H1 (cell line): Measurements from ENCODE around the gene IL32. TPM values are rescaled to one million over a fixed set of nuclear protein-coding genes. Genes with fewer than 3 reads are reported as not detected.

Experiments
- CTCF ChIA-PET: fragments of 300-600 bp; sonication (Branson Sonifier 250); formaldehyde crosslinking; loops from one replicate; lab custom pipeline; 2021; ENCODE audit not compliant: partially characterized antibody; lab: Charles Lee
- POLR2A ChIA-PET: fragments of 300-600 bp; sonication (Branson Sonifier 250); formaldehyde crosslinking; loops from one replicate; lab custom pipeline; 2021; ENCODE audit warnings: inconsistent platforms; ENCODE audit not compliant: partially characterized antibody; lab: Charles Lee
- DNase-seq, 2 experiments: peaks; one replicate each; pipeline versions ENCODE4 v3.0.0 to v3.0.0-alpha.2; 2010 to 2022; ENCODE audit warnings: low spot score in 2 of 2, low read depth in 1 of 2, mixed read lengths in 1 of 2
- FAIRE-seq: peaks from 2 replicates; lab custom pipeline; 2011; peaks lifted over from hg19 to GRCh38; lab: Jason Lieb, UNC
- H2AFZ ChIP-seq: 2 replicates; pipeline ENCODE4 v1.8.1; 2012; ENCODE audit warnings: low read length, inconsistent platforms
- H2AK5ac ChIP-seq: 2 replicates; pipeline ENCODE4 v1.6.1; 2013; ENCODE audit warnings: low read depth, low read length
- H2BK120ac ChIP-seq: replicated peaks from 2 replicates; pipeline ENCODE3; 2013; ENCODE audit warnings: low read depth, low read length, inconsistent platforms
- H2BK12ac ChIP-seq: 2 replicates; pipeline ENCODE4 v1.6.1; 2013; ENCODE audit warnings: low read depth, low read length
- H2BK15ac ChIP-seq: 2 replicates; pipeline ENCODE4 v1.6.1; 2013; ENCODE audit warnings: low read length
- H2BK20ac ChIP-seq: 2 replicates; pipeline ENCODE4 v1.6.1; 2013; ENCODE audit warnings: low read length
- H2BK5ac ChIP-seq: 2 replicates; pipeline ENCODE4 v1.6.1; 2013; ENCODE audit warnings: low read depth, low read length
- H3K14ac ChIP-seq: 2 replicates; pipeline ENCODE4 v1.6.1; 2013; ENCODE audit warnings: inconsistent platforms; ENCODE audit not compliant: insufficient read length
- H3K18ac ChIP-seq: 2 replicates; pipeline ENCODE4 v1.6.1; 2013; ENCODE audit warnings: low read length; ENCODE audit errors: extremely low read depth
- H3K23ac ChIP-seq: 2 replicates; pipeline ENCODE4 v1.6.1; 2013; ENCODE audit warnings: inconsistent platforms; ENCODE audit not compliant: insufficient read length
- H3K23me2 ChIP-seq: 2 replicates; pipeline ENCODE4 v1.6.1; 2013; ENCODE audit warnings: low read depth, low read length
- H3K27ac ChIP-seq: 2 replicates; pipeline ENCODE4 v1.6.1; 2011; ENCODE audit warnings: low read depth, low read length, inconsistent platforms
- H3K27me3 ChIP-seq, 4 experiments: replicated peaks in 1 of 4; 1 replicate in 1 of 4; 2 replicates in 3 of 4; pipeline versions ENCODE4 v1.6.1 to v1.8.1; 2011 to 2013; ENCODE audit warnings: low read length in 3 of 4, mild to moderate bottlenecking in 3 of 4, inconsistent platforms in 2 of 4, mixed read lengths in 2 of 4, moderate library complexity in 1 of 4; ENCODE audit not compliant: control insufficient read depth in 3 of 4, insufficient read depth in 3 of 4; ENCODE audit errors: extremely low read depth in 1 of 4
- H3K36me3 ChIP-seq, 4 experiments: 2 replicates each; pipeline versions ENCODE4 v1.6.1 to v1.8.1; 2011 to 2013; ENCODE audit warnings: mild to moderate bottlenecking in 4 of 4, low read length in 3 of 4, moderate library complexity in 2 of 4, control low read depth in 1 of 4, inconsistent platforms in 1 of 4; ENCODE audit not compliant: insufficient read depth in 4 of 4, control insufficient read depth in 2 of 4
- H3K4ac ChIP-seq: replicated peaks from 2 replicates; pipeline ENCODE3; 2013; ENCODE audit warnings: low read length, low read depth, mixed read lengths, inconsistent platforms; ENCODE audit not compliant: insufficient read length
- H3K4me1 ChIP-seq, 4 experiments: replicated peaks in 1 of 4; 1 replicate in 1 of 4; 2 replicates in 3 of 4; pipeline versions ENCODE4 v1.6.1 to v1.8.1; 2011 to 2013; ENCODE audit warnings: low read length in 3 of 4, inconsistent platforms in 2 of 4, mixed read lengths in 1 of 4; ENCODE audit not compliant: insufficient read depth in 4 of 4, control insufficient read depth in 3 of 4
- H3K4me2 ChIP-seq, 2 experiments: 2 replicates each; pipeline versions ENCODE4 v1.6.1 to v1.8.1; 2011 to 2013; ENCODE audit warnings: low read depth in 2 of 2, low read length in 2 of 2, control low read depth in 1 of 2, inconsistent platforms in 1 of 2, mild to moderate bottlenecking in 1 of 2; ENCODE audit not compliant: insufficient read depth in 1 of 2
- H3K4me3 ChIP-seq, 4 experiments: fragments of 200-600, 300-600 bp in 1 of 4; sonication (generic), shearing (Covaris generic), sonication (Bioruptor Twin) in 1 of 4; 2 replicates each; pipeline versions ENCODE4 v1.5.1 to v1.8.1; 2011 to 2016; ENCODE audit warnings: low read length in 4 of 4, low read depth in 3 of 4, control low read depth in 2 of 4, inconsistent platforms in 2 of 4, mild to moderate bottlenecking in 2 of 4, mixed read lengths in 1 of 4, moderate library complexity in 1 of 4; ENCODE audit not compliant: insufficient read depth in 2 of 4; ENCODE audit errors: extremely low read depth in 1 of 4
- H3K56ac ChIP-seq: replicated peaks from 2 replicates; pipeline ENCODE3; 2013; ENCODE audit warnings: low read depth, mild to moderate bottlenecking, mixed read lengths, low read length, inconsistent platforms; ENCODE audit not compliant: insufficient read length
- H3K79me1 ChIP-seq: 2 replicates; pipeline ENCODE4 v1.6.1; 2013; ENCODE audit warnings: low read depth, low read length, control low read depth
- H3K79me2 ChIP-seq, 2 experiments: 2 replicates each; pipeline versions ENCODE4 v1.6.1 to v1.8.1; 2012 to 2013; ENCODE audit warnings: low read length in 2 of 2, mild to moderate bottlenecking in 2 of 2, inconsistent platforms in 1 of 2; ENCODE audit not compliant: insufficient read depth in 2 of 2, control insufficient read depth in 1 of 2
- H3K9ac ChIP-seq, 4 experiments: replicated peaks in 1 of 4; 1 replicate in 1 of 4; 2 replicates in 3 of 4; pipeline versions ENCODE4 v1.6.1 to v1.8.1; 2011 to 2013; ENCODE audit warnings: low read depth in 3 of 4, low read length in 3 of 4, control low read depth in 2 of 4, mild to moderate bottlenecking in 2 of 4, moderate library complexity in 2 of 4, inconsistent platforms in 1 of 4; ENCODE audit errors: extremely low read depth in 1 of 4
- H3K9me3 ChIP-seq, 2 experiments: 2 replicates each; pipeline versions ENCODE4 v1.6.1 to v1.8.1; 2012 to 2013; ENCODE audit warnings: mild to moderate bottlenecking in 2 of 2, moderate library complexity in 2 of 2, control low read depth in 1 of 2, inconsistent platforms in 1 of 2, low read depth in 1 of 2, low read length in 1 of 2, mixed read lengths in 1 of 2; ENCODE audit not compliant: insufficient read depth in 2 of 2
- H4K20me1 ChIP-seq, 2 experiments: replicated peaks in 1 of 2; 2 replicates each; pipeline versions ENCODE3 to v1.8.1; 2011 to 2013; ENCODE audit warnings: inconsistent platforms in 2 of 2, low read length in 2 of 2, mild to moderate bottlenecking in 1 of 2; ENCODE audit not compliant: insufficient read depth in 2 of 2, control insufficient read depth in 1 of 2
- H4K5ac ChIP-seq: 2 replicates; pipeline ENCODE4 v1.6.1; 2013; ENCODE audit warnings: low read length, low read depth, mixed read lengths, inconsistent platforms; ENCODE audit not compliant: insufficient read length
- H4K8ac ChIP-seq: 2 replicates; pipeline ENCODE4 v1.8.0; 2013; ENCODE audit warnings: mild to moderate bottlenecking, moderate library complexity, low read length, inconsistent platforms; ENCODE audit not compliant: insufficient read depth; ENCODE audit errors: extremely low read depth
- H4K91ac ChIP-seq: replicated peaks from 2 replicates; pipeline ENCODE3; 2013; ENCODE audit warnings: low read length, mixed read lengths, inconsistent platforms; ENCODE audit not compliant: insufficient read length
- BCL11A ChIP-seq, 2 experiments: IDR thresholded peaks; one replicate each; pipeline ENCODE4 v1.6.1; 2011; ENCODE audit warnings: low read depth in 2 of 2, low read length in 2 of 2, mild to moderate bottlenecking in 2 of 2
- WGBS, 2 experiments: shearing (Covaris generic) in 1 of 2; methylation state at CpG; one replicate each; pipeline versions ENCODE4 v1.1.6 to v1.1.7; 2013 to 2015; ENCODE audit warnings: low lambda C conversion rate in 2 of 2, mixed read lengths in 2 of 2, inconsistent platforms in 1 of 2, low coverage in 1 of 2, missing lambda C conversion rate in 1 of 2; ENCODE audit not compliant: insufficient replicate concordance in 2 of 2, insufficient coverage in 1 of 2, insufficient read length in 1 of 2; ENCODE audit errors: extremely low coverage in 1 of 2, missing lambda C conversion rate in 1 of 2; 5-methylcytosine and 5-hydroxymethylcytosine counted together
- polyA plus RNA-seq, 7 experiments: library from polyadenylated mRNA; depleted of rRNA in 3 of 7; stranded (reverse) in 5 of 7; unstranded in 2 of 7; fragments of >200 nt in 5 of 7; fragments of 200-250 nt in 2 of 7; gene quantifications; 1 replicate in 5 of 7; 2 replicates in 1 of 7; 4 replicates in 1 of 7; pipeline versions ENCODE4 v1.2.1 to v1.2.3, GENCODE V29; 2011 to 2013; ENCODE audit warnings: missing spikeins in 2 of 7, mixed read lengths in 2 of 7
- total RNA-seq: library from RNA; stranded (reverse); fragmentation: NEBNext Ultra II Directional; extraction: Animal tissue kit (Norgen Biotek cat#: 25700); gene quantifications from 2 replicates; pipeline ENCODE4 v1.2.1, GENCODE V29; 2021

The IL32 gene
- total and polyA plus RNA-seq, 2 of the 8 experiments (the other 6 are each of a cell fraction or from before 2014, with no cell fraction given): 2.7 to 5.0 TPM

DNA sequence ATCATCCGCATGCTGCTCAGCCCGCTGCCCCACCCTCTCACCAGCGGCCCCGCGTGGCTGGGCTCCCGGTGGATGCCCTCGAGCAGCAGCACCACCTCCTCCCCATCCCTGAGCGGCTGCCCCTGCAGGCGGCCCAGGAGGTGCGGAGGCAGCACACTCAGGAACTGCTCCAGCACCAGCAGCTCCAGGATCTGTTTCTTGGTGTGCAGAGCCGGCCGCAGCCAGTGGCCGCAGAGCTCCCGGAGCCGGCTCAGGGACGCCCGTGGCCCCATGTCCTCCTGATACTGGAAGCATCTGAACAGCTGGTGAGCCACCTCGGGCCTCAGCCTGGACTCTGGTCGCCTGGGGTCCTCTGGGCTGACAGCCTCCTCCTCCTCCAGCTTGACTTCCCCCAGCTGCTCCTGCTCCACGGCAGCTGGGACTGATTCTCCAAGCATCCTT is 27.1 kb downstream of the IL32 start:
- Histone ChIP-seq H3K79me1 (peaks cover 7% of the 10 kb centered on the region), H2BK15ac (no peak overlapping the region), H2BK5ac (no peak overlapping the region), H3K36me3 (peaks cover 28 to 55% (median 39%) of the 10 kb centered on the region in 4 experiments), H3K4me2 (no peak overlapping the region), H4K91ac (no peak overlapping the region), H2AK5ac (no peak overlapping the region), H4K5ac (no peak overlapping the region), H3K27me3 (no peaks in the 10 kb centered on the region), H3K4me1 (peaks cover 5 to 17% (median 11%) of the 10 kb centered on the region in 4 experiments), H3K18ac (no peak overlapping the region), H3K4ac (no peak overlapping the region), H2BK120ac (no peak overlapping the region), H2BK20ac (no peak overlapping the region), H3K79me2 (peaks cover 10 to 58% of the 10 kb centered on the region in 2 experiments; a peak in 3 of 4 replicates), H3K14ac (no peak overlapping the region), H3K23ac (no peak overlapping the region), H3K27ac (no peak overlapping the region; the same call in 1 of the 2 replicates), H2AFZ (no peak overlapping the region), H4K8ac (no peak overlapping the region), H3K9me3 (no peaks in the 10 kb centered on the region), H4K20me1 (peaks cover 10 to 29% of the 10 kb centered on the region in 2 experiments), H3K56ac (no peak overlapping the region), H3K4me3 (no peak overlapping the region), H3K23me2 (peaks cover 8% of the 10 kb centered on the region), H3K9ac (no peak overlapping the region), H2BK12ac (no peak overlapping the region)
- ChIA-PET POLR2A (interaction anchor here (0.8 to 8.3 kb wide), 12 partner anchors 14 to 80 kb away, joined by 3 to 86 read pairs (median 4); partner anchors contain the start of gene ZNF205), CTCF (interaction anchor here (0.8 to 36.8 kb wide), 9 partner anchors 10 to 74 kb away, joined by 3 to 619 read pairs (median 5); partner anchors contain the start of genes CLDN6, ZNF205 and ZNF213)
- DNase-seq: no peak
- 88% methylated on average over 20 of the region's 20 CpGs; no CpG with 5 or more reads in 1 of the 2 experiments for WGBS, 2 experiments
- FAIRE-seq: no peak
- TF ChIP-seq BCL11A (IDR thresholded peaks at IDR 0.05; ENCODE audit: low read depth in 2 of 2, low read length in 2 of 2): no peak
